ENCODE data around the gene SLC16A10. TPM values are rescaled to one million over a fixed set of nuclear protein-coding genes. Genes with fewer than 3 reads are reported as not detected.

The SLC16A10 gene
- polyA plus RNA-seq, 3 donors from 2014 or later: not detected

Other genes with a start within 250 kb of the SLC16A10 start
- 10 to 100 TPM; 36.7 to 44.3 (median 42.2) TPM for gene AMD1, start 212.7 kb upstream of the SLC16A10 start, polyA plus RNA-seq
- 100 to 1,000 TPM in 2 of 3 donors, 10 to 100 TPM in 1; 91.1 to 141 (median 120) TPM for gene GTF3C6, start 128.8 kb upstream of the SLC16A10 start, polyA plus RNA-seq
- gene RPF2, start 105.5 kb upstream of the SLC16A10 start, polyA plus RNA-seq: 10 to 100 TPM in 2 of 3 donors, 1 to 10 TPM in 1; 9.4 to 22.9 (median 19.9) TPM